ENCODE data around the gene ARHGAP11A. TPM values are rescaled to one million over a fixed set of nuclear protein-coding genes. Genes with fewer than 3 reads are reported as not detected.
A peak's percentile ranks its signal among the peaks of the same experiment; 100 is the strongest.
"Not testable (repeated sequence)": the region's sequence is repeated elsewhere in the genome, so short reads cannot be mapped to it uniquely, and the experiment has no call there.

Gene ARHGAP11A
- 1 to 10 TPM; 2.6 to 3.8 TPM for total RNA-seq
- long read RNA-seq, partial matches to known transcripts, result 0 of 1 reads
- long read RNA-seq, other reads (novel, unspliced or antisense), result 1 of 1 reads

GRCh38 chr15:32615051-32615870, at the start of gene ARHGAP11A:
Gene ARHGAP11A (plus strand): TSS chr15:32615504. CDS start chr15:32616212, 708 bp downstream.
- intact Hi-C loops (cut with DNase I), result not testable (repeated sequence)
- peak; percentile 78 for DNase-seq

GRCh38 chr15:32568988-32569387, 46.3 kb upstream of the ARHGAP11A start:
- intact Hi-C loops (cut with DNase I); DNase-seq; ATAC-seq: not testable (repeated sequence)

More at GRCh38 chr15:32615051-32615870, at the start of gene ARHGAP11A:
- peak; percentile 92 to 96 for ATAC-seq

DNA sequence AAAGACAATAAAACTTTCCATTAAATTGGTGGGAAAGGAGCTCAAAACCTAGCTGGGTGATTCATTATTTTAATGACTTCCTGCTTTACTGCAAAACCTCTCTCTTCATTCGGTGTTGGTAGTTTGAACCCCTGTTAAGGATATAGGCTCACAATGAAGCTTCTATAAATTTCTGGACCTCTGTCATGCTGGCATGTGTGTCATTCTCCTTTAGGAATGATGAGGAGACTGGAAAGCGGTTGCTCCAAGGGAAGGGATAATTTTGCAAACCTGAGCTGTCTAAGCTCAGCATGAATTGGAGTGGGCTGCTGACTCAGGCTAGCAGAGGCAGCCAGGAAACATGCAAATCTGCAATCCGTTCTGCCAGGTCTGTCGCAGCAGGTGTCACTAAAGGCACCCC, 36.8 kb upstream of the ARHGAP11A start:
- ATAC-seq; DNase-seq; intact Hi-C loops (cut with DNase I): not testable (repeated sequence)

DNA sequence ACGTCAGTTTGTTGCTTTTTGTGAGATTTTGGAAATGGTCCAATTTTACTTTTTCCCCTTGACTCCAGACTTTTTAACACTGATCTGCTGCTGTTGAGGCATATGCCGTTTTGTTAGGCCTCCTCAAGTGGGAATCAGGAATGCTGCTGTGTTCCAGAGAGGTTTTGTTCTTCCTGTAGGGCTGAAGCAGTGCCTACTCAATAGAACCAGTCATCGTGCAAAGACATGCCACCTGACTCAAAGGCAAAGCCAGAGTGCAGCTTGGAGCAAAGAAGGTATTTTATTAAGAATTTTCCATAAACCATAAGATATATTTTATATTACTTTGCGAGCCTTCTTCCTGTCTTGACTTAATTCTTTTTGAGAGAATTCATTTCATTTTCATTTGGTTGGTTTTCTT, 29.5 kb upstream of the ARHGAP11A start:
- intact Hi-C loops (cut with DNase I); ATAC-seq: not testable (repeated sequence)

GRCh38 chr15:32593151-32593550, 22.2 kb upstream of the ARHGAP11A start, which contains the start of gene GOLGA8N:
Gene GOLGA8N (plus strand): TSS chr15:32593456.
- intact Hi-C loops (cut with DNase I); ATAC-seq; DNase-seq: not testable (repeated sequence)

More for the DNA sequence above, 29.5 kb upstream of the ARHGAP11A start:
- DNase-seq, result not testable (repeated sequence)

DNA sequence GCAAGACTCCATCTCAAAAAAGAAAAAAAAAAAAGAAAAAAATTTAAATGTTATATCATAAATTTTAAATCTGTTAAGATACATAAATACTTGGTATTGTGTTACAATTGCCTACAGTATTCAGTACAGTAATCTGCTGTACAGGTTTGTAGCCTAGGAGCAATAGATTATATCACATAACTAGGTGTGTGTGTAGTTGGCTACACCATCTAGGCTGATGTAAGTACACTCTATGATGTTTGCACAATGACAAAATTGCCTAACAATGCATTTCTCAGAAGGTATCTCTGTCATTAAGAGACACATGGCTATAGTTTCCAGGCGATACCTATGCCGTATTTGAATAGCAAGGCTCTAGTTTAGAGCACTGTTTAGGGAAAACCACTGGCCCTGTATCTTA, 5.8 kb upstream of the ARHGAP11A start:
- ATAC-seq; intact Hi-C loops (cut with DNase I); DNase-seq: not testable (repeated sequence)

- ATAC-seq; intact Hi-C loops (cut with DNase I); DNase-seq: not testable (repeated sequence)
These were observed 4.6 kb upstream of the ARHGAP11A start for GRCh38 chr15:32610719-32611118.

DNA sequence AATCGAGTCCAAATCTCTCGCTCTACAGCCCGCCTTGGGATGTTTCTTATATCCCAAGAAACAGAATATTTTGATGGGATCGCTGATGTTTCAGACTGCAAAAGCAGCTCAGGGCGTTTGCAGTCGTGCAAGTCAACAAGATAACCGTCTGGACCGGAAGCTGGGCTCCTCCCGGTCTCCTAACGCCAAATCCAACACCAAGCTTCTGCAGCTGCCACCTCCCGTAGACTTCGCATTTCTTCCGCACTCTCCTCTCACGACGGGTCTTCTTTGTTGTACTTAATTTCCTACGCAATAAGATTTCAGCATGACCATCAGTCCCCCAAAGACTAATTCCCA, 623 bp upstream of the ARHGAP11A start:
- DNase-seq, result peak; percentile 55
- peak; percentile 82 to 85 for ATAC-seq
- intact Hi-C loops (cut with DNase I), result not testable (repeated sequence)

DNA sequence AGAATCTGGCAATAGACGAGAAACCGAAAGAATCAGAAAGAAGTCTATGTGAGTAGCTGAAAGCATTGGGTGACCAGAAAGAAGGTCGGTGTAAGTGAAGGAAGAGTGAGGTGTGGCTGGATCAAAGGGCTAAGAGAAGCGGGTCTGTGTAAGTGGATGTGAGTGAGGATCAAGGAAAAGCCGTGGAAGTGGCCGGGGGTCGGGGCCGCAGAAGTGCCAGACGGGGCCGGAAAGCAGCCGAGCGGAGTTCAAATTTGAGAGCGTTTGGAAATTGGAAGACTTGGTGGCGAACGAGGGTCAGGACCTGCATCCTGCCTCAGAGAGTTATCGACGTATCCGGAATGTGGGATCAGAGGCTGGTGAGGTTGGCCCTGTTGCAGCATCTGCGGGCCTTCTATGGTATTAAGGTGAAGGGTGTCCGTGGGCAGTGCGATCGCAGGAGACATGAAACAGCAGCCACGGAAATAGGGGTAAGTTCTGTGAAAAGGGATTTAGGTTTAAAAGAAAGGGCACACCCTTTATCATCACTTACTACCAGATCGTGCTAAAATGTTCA, 645 bp downstream of the ARHGAP11A start:
- intact Hi-C loops (cut with DNase I); ATAC-seq; DNase-seq: not testable (repeated sequence)

- intact Hi-C loops (cut with DNase I), result no loop called here
- DNase-seq (no peak), ATAC-seq (no peak)
These were observed 21.1 kb downstream of the ARHGAP11A start for GRCh38 chr15:32636410-32636809.

- DNase-seq (no peak), ATAC-seq (no peak)
- intact Hi-C loops (cut with DNase I), result no loop called here
These were observed 21.7 kb downstream of the ARHGAP11A start for GRCh38 chr15:32636908-32637567.

- DNase-seq, result no peak
- intact Hi-C loops (cut with DNase I), result no loop called here
- ATAC-seq, result no peak
These were observed 22.4 kb downstream of the ARHGAP11A start for GRCh38 chr15:32637704-32638103.

DNA sequence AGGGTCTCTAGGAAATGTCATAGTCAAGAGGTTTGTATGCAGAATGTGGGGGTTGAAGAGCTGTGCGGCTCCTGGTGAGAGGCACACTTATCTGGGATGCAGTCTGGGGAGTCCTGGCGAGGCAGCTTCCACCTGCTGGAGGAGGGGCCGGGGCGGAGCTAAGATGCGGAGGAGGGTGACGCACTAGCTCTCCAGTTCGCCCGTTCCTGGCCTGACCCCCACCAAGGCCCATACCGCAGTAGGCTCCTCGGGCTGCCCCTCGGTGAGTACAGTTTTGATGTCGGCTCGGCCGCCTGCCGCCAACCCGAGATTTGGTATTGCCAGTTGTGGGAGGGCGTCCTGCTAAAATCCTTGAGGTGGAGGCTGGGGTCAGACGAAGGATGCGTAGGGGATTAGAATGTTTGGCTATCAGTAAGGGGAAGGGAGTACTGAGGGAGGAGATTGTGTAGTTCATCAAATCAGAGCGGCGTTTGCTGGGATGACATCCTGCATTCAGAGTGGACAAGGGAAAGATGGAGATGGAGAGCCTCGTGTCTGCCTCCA, 26.3 kb downstream of the ARHGAP11A start, which contains the start of gene SCG5:
TSS of gene SCG5 (plus strand) at position 194 of the 543 bp plus-strand sequence. CDS start 1,883 bp downstream, outside the sequence.
- ATAC-seq (peak; percentile 53 to 91), DNase-seq (no peak)
- intact Hi-C loops (cut with DNase I), result no loop called here

DNA sequence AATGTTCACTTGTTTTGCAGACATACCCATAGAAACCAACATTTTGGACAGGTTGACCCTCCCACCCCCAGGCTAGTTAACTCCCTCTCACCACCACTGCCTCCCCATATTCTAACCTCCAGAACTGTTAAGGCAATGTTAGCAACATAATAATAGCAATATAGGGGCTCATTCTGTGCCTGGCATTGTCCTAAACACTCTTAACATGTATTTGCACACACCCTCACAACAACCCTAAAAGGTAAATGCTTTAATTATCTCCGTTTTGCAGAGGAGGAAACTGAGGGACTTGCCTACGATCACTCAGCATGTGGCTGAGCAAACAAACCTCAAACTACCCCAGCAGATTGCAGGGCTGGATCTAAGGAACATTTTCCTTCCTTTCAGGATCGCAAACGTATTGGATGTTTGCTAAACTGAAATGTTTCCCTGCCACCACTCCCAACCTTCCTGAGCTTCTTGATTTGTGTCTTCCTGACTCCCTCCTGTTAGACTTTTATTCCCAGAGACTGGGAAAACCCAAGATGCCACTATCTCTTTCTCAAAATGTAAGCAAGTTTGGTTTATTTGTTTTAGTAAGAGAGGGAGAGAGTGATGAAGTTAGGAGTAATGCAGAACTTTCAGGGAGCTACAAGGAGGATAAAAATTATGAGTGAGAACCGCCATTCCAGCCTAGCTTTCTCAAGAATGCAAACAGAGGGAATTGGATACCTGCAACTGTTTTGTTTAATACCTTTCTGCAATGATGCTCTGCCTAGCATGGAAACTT, 27.5 kb downstream of the ARHGAP11A start:
- intact Hi-C loops (cut with DNase I), result no loop called here
- ATAC-seq (no peak), DNase-seq (no peak)

DNA sequence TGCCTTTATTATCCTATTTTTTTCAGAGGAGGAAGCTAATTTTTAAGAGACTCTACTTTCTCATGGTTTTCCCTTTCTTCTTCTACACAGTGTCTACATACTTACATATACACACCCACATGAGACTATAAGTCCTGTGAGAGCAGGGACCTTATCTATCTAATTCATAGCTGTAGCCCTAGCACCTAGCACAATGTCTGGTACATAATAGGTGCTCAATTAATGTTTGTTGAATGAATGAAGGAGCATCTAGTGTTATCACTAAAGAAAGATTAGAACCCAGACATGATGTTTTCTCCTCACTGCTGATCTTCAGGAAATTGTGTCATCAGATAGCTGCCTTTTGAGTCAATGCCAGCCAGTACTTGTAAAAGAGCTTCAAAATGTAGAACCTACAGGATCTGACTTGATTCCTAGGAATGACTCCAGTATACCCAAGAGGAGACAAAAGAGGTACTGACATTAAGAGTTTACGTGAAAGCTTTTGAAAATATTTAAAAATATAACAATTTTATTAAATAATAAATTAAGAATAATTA, 28.7 kb downstream of the ARHGAP11A start:
- DNase-seq (no peak), ATAC-seq (no peak)
- intact Hi-C loops (cut with DNase I), result no loop called here

DNA sequence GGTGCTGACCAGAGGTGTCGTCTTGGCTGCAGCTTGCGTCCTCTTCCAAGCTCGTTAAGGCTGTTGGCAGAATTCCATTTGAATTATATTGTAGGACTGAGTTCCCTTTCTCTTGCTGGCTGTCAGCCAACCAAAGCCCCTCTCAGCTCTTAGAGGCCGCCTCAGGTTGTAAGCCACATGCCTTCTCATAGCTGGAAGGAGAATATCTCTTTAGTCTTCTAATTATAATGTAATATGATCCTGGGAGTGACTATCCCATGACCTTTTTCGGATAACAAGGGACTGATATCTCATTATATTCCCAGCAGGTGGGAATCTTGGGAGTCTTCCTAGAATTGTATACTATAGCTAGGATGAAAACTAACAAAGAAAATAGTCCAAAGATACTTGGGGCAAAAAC, 31.0 kb downstream of the ARHGAP11A start:
- no peak for ATAC-seq
- DNase-seq, result no peak
- intact Hi-C loops (cut with DNase I), result no loop called here

DNA sequence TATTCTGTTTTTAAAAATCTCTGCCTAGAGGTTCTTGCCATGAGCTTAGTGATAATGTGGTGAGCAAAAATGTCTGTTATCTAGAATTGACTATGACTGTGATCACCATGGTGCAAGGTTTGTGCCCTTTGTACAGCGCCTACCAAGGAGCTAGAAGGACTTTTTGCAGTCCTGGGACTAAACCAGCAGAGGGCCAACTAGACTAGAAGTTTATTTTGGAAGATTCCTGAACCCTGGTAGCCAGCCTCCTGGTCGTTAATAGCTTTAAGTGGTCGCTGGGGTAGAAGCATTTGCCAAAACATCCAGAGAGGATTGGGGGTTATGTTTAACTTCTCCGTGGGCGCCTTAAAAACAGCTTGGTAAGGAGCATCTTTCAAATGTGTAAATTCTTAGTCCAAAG, 34.0 kb downstream of the ARHGAP11A start:
- intact Hi-C loops (cut with DNase I), result no loop called here
- ATAC-seq (no peak), DNase-seq (no peak)

DNA sequence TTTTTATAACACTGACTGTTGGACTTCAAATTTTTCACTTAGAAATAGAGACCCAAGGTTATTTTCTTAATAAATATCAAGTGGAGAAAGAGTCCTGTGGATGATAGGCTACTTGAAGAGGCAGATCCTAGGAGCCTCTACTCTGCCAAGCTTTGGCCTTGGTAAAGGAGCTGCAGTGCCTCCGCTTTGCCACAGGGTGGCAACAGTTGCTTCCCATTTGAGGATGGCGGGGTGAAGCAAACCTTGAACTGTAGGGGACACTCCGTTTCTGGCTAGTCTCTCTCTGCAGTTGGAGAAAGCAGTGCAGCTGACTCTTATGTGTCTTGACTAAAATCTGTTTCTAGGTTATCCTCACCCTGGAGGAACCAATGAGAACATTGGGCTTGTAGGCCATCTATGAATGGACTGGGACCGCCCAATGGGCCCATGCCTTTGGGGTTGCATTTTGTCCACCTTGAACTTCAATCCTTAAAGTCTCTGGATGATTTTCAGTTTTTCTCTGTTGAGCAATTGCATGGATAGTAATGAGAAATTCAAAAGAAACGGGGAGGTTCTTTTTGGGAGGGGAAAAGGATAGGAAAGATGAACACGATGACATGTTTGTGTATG, 36.0 kb downstream of the ARHGAP11A start:
- DNase-seq (no peak), ATAC-seq (peak; percentile 55 to 67)
- intact Hi-C loops (cut with DNase I), result no loop called here

All from left cardiac atrium (tissue), 4 donors.